Thoracic aorta (tissue), 2 donors: Measurements from ENCODE around the gene GNAL. TPM values are rescaled to one million over a fixed set of nuclear protein-coding genes. Genes with fewer than 3 reads are reported as not detected.

Experiments
- ATAC-seq: fragments of 150-250 bp; one replicate; pipeline ENCODE4 v1.8.0; 2017; ENCODE audit warnings: low read depth; ENCODE audit not compliant: insufficient number of reproducible peaks, low FRiP score
- DNase-seq: peaks from one replicate; pipeline ENCODE4 v3.0.0-alpha.2; 2020; ENCODE audit warnings: low spot score
- H3K27ac ChIP-seq, 2 donors: fragments of 200-600 bp; sonication (generic); 1 replicate in 1 of 2; 2 replicates in 1 of 2; pipeline ENCODE4 v1.5.1; 2016; ENCODE audit warnings: mild to moderate bottlenecking in 2 of 2, moderate library complexity in 2 of 2
- H3K27me3 ChIP-seq: fragments of 200-600 bp; sonication (generic); replicated peaks from 2 replicates; pipeline ENCODE4 v1.6.0; 2016; ENCODE audit warnings: mild to moderate bottlenecking; ENCODE audit not compliant: insufficient read depth
- H3K36me3 ChIP-seq: fragments of 200-600 bp; sonication (generic); one replicate; pipeline ENCODE4 v1.5.1; 2016
- H3K4me1 ChIP-seq, 2 donors: fragments of 200-600 bp; sonication (generic); 1 replicate in 1 of 2; 2 replicates in 1 of 2; pipeline versions ENCODE4 v1.5.1 to v1.6.0; 2016; ENCODE audit warnings: low read depth in 2 of 2, mild to moderate bottlenecking in 1 of 2; ENCODE audit not compliant: control insufficient read depth in 1 of 2
- H3K4me3 ChIP-seq: fragments of 200-600 bp; sonication (generic); 2 replicates; pipeline ENCODE4 v1.5.1; 2016; ENCODE audit warnings: mild to moderate bottlenecking
- H3K9me3 ChIP-seq: fragments of 200-600 bp; sonication (generic); 2 replicates; pipeline ENCODE4 v1.5.1; 2016
- CTCF ChIP-seq: fragments of 200-600 bp; sonication (generic); IDR thresholded peaks from one replicate; pipeline ENCODE4 v1.5.1; 2019; ENCODE audit warnings: antibody characterized with exemption
- total RNA-seq, 2 donors: library from RNA; depleted of rRNA; stranded (reverse); fragments of >200 nt; gene quantifications; one replicate each; pipeline versions ENCODE4 v1.1.0 to v1.2.3, GENCODE V29; 2016

The GNAL gene
- total RNA-seq, 2 donors from 2014 or later = 4.2 to 20.4 TPM

GRCh38 chr18:11839556-11839955 is 150.5 kb downstream of the GNAL start:
- no peak overlapping the region for H3K4me3 ChIP-seq
- no peaks in the 10 kb centered on the region for H3K9me3 ChIP-seq
- TF ChIP-seq CTCF = no peak
- DNase-seq = no peak
- no peak for ATAC-seq
- no peaks in the 10 kb centered on the region for H3K36me3 ChIP-seq
- H3K27ac ChIP-seq = no peak overlapping the region
- no peaks in the 10 kb centered on the region for H3K27me3 ChIP-seq
- no peaks in the 10 kb centered on the region for H3K4me1 ChIP-seq

GRCh38 chr18:11840493-11840892 is 151.4 kb downstream of the GNAL start:
- H3K36me3 ChIP-seq = no peaks in the 10 kb centered on the region
- no peak overlapping the region for H3K4me3 ChIP-seq
- H3K27ac ChIP-seq = no peak overlapping the region
- no peaks in the 10 kb centered on the region for H3K27me3 ChIP-seq
- DNase-seq = no peak
- ATAC-seq = no peak
- no peak for TF ChIP-seq CTCF
- H3K9me3 ChIP-seq = no peaks in the 10 kb centered on the region
- no peaks in the 10 kb centered on the region for H3K4me1 ChIP-seq

GRCh38 chr18:11842562-11842961 is 153.5 kb downstream of the GNAL start:
- DNase-seq (no peak), ATAC-seq (no peak)
- Histone ChIP-seq H3K4me1 (no peaks in the 10 kb centered on the region), H3K9me3 (no peaks in the 10 kb centered on the region), H3K4me3 (no peak overlapping the region), H3K36me3 (no peaks in the 10 kb centered on the region), H3K27me3 (no peaks in the 10 kb centered on the region), H3K27ac (no peak overlapping the region)
- no peak for TF ChIP-seq CTCF

- Histone ChIP-seq H3K36me3 (no peaks in the 10 kb centered on the region), H3K27ac (no peak overlapping the region), H3K27me3 (no peaks in the 10 kb centered on the region), H3K9me3 (no peaks in the 10 kb centered on the region), H3K4me1 (peaks cover 0 to 2% of the 10 kb centered on the region in 2 donors), H3K4me3 (no peak overlapping the region)
- no peak for TF ChIP-seq CTCF
- DNase-seq = no peak
- no peak for ATAC-seq
Measured at GRCh38 chr18:11844436-11844835, 155.4 kb downstream of the GNAL start.

- H3K27ac ChIP-seq = no peak overlapping the region
- H3K27me3 ChIP-seq = no peaks in the 10 kb centered on the region
- TF ChIP-seq CTCF = no peak
- ATAC-seq (no peak), DNase-seq (no peak)
- peaks cover 0 to 7% of the 10 kb centered on the region in 2 donors for H3K4me1 ChIP-seq
- H3K9me3 ChIP-seq = no peaks in the 10 kb centered on the region
- no peak overlapping the region for H3K4me3 ChIP-seq
- no peaks in the 10 kb centered on the region for H3K36me3 ChIP-seq
Measured at GRCh38 chr18:11845654-11846053, 156.6 kb downstream of the GNAL start.
